ENCODE data around the gene ITGAV. TPM values are rescaled to one million over a fixed set of nuclear protein-coding genes. Genes with fewer than 3 reads are reported as not detected.

ITGAV gene
- total RNA-seq, 1 experiment from 2014 or later, result 26.9 TPM

DNA sequence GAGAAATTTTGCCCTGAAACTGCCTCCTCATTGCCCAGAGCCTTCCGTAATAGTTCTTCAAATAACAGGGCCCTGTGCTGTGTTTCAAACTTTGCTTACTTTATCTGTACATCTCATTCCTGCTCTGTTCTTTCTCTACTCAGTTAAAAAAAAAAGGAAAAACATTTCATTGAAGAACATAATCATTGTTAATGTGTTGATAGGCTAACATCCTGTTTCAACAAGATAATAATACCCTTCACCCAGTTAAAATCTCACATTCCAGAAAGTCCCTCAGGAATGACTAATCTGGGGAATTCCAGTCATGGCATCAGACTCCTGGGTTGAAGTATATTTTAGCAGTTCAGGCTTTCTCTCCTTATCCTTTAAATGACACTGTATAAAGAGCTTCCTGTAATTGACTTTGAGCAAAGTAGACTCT, 45.6 kb upstream of the ITGAV start:
- H3K79me2 ChIP-seq (ENCODE audit: insufficient read depth, low read length), result no peaks in the 10 kb centered on the region
- H3K14ac ChIP-seq (ENCODE audit: insufficient read depth, low read length), result no peak overlapping the region
- no peak for DNase-seq
- H3K27me3 Mint-ChIP-seq (ENCODE audit: low read depth), result no peaks in the 10 kb centered on the region
- peaks cover 5% of the 10 kb centered on the region; the same call in 1 of the 2 replicates for H3K4me1 ChIP-seq (ENCODE audit: insufficient read depth, low read length)
- no peaks in the 10 kb centered on the region for H4K20me1 ChIP-seq (ENCODE audit: control insufficient read depth, insufficient read depth, insufficient read length)
- H3K9ac ChIP-seq (ENCODE audit: extremely low read depth, insufficient read length, low read length), result no peak overlapping the region
- TF ChIP-seq, protein P1, sequence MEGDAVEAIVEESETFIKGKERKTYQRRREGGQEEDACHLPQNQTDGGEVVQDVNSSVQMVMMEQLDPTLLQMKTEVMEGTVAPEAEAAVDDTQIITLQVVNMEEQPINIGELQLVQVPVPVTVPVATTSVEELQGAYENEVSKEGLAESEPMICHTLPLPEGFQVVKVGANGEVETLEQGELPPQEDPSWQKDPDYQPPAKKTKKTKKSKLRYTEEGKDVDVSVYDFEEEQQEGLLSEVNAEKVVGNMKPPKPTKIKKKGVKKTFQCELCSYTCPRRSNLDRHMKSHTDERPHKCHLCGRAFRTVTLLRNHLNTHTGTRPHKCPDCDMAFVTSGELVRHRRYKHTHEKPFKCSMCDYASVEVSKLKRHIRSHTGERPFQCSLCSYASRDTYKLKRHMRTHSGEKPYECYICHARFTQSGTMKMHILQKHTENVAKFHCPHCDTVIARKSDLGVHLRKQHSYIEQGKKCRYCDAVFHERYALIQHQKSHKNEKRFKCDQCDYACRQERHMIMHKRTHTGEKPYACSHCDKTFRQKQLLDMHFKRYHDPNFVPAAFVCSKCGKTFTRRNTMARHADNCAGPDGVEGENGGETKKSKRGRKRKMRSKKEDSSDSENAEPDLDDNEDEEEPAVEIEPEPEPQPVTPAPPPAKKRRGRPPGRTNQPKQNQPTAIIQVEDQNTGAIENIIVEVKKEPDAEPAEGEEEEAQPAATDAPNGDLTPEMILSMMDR (conservative IDR thresholded peaks at IDR 0.05), result no peak
- H3K4ac ChIP-seq (ENCODE audit: low read depth, low read length), result no peak overlapping the region
- no peaks in the 10 kb centered on the region for H3K9me3 Mint-ChIP-seq
- H3K27ac Mint-ChIP-seq, result peak overlapping the region; percentile 2 to 90 (median 50); a peak in 6 of 7 replicates
- H4K91ac ChIP-seq (ENCODE audit: insufficient read length, low read depth, low read length), result no peak overlapping the region
- no peak overlapping the region for H3T11ph ChIP-seq (ENCODE audit: low read length)
- H2AFZ ChIP-seq (ENCODE audit: low read length), result no peak overlapping the region
- no peaks in the 10 kb centered on the region for H3K79me1 ChIP-seq (ENCODE audit: insufficient read depth, low read depth, low read length, poor library complexity, severe bottlenecking)
- no peak overlapping the region for H2BK5ac ChIP-seq (ENCODE audit: insufficient read length, low read length)
- no peak overlapping the region for H2BK12ac ChIP-seq (ENCODE audit: insufficient read length, low read depth, low read length)
- H4K5ac ChIP-seq (ENCODE audit: insufficient read length, low read depth, low read length), result no peak overlapping the region
- no peak overlapping the region for H3K56ac ChIP-seq (ENCODE audit: insufficient read length, low read depth, low read length)
- WGBS (ENCODE audit: extremely low coverage, insufficient read length, low lambda C conversion rate), result no CpG with 5 or more reads among the region's 1 CpG
- no peak overlapping the region for H2BK15ac ChIP-seq (ENCODE audit: low read depth, low read length)
- H2BK120ac ChIP-seq (ENCODE audit: low read depth, low read length, poor library complexity, severe bottlenecking), result no peak overlapping the region
- no peak overlapping the region for H3K27ac ChIP-seq (ENCODE audit: insufficient read length, low read depth, low read length)
- no peak overlapping the region for H3K4me2 ChIP-seq (ENCODE audit: insufficient read depth, insufficient read length, low read length)
- H3K27me3 ChIP-seq (ENCODE audit: insufficient read depth, low read length), result no peaks in the 10 kb centered on the region
- H3K4me1 Mint-ChIP-seq, result peaks cover 10 to 11% of the 10 kb centered on the region in 2 experiments
- H2AK5ac ChIP-seq (ENCODE audit: insufficient read length, low read length), result no peak overlapping the region
- no peaks in the 10 kb centered on the region for H3K23me2 ChIP-seq (ENCODE audit: insufficient read length, low read depth, low read length, poor library complexity, severe bottlenecking)
- no peaks in the 10 kb centered on the region for H3K9me3 ChIP-seq (ENCODE audit: control insufficient read depth, low read depth, low read length)
- H2BK20ac ChIP-seq (ENCODE audit: low read depth, low read length, poor library complexity, severe bottlenecking), result no peak overlapping the region
- H3K4me3 Mint-ChIP-seq, result no peak overlapping the region
- no peak overlapping the region for H3K23ac ChIP-seq (ENCODE audit: insufficient read length, low read depth, low read length)
- no peak overlapping the region for H3K18ac ChIP-seq (ENCODE audit: insufficient read length, low read depth, low read length)
- H4K8ac ChIP-seq (replicated peaks; ENCODE audit: insufficient read length, low read depth, low read length), result no peak overlapping the region
- H3K36me3 Mint-ChIP-seq (ENCODE audit: insufficient read depth in 1 of 3, low read depth in 3 of 3), result no peaks in the 10 kb centered on the region
